Panc1 (cell line): ENCODE results near the gene BPIFA2. TPM values are rescaled to one million over a fixed set of nuclear protein-coding genes. Genes with fewer than 3 reads are reported as not detected.

ENCODE experiments used
- ATAC-seq: fragments of 200-7000 bp; cut with Tn5 transposase; 2 replicates; pipeline ENCODE4 v1.9.1; 2020; ENCODE audit warnings: mild to moderate bottlenecking, moderate library complexity
- Bru-seq: library from RNA; stranded (reverse); fragments of 400-500 nt; gene quantifications from one replicate; lab custom pipeline; 2021; lab: Mats Ljungman, UMichigan
- BruChase-seq, 2 experiments: library from RNA; stranded (reverse); fragments of 400-500 nt; gene quantifications; one replicate each; lab custom pipeline; 2021; lab: Mats Ljungman, UMichigan
- BruUV-seq: library from RNA; stranded (reverse); fragments of 400-500 nt; replicated peaks from 2 replicates; lab custom pipeline; 2021; lab: Mats Ljungman, UMichigan
- CTCF ChIA-PET: fragments of 300-600 bp; sonication (Branson Sonifier 250); formaldehyde crosslinking; loops from one replicate; lab custom pipeline; 2022; ENCODE audit warnings: antibody characterized with exemption; lab: Charles Lee
- POLR2A ChIA-PET: fragments of 300-600 bp; sonication (Branson Sonifier 250); formaldehyde crosslinking; loops from one replicate; lab custom pipeline; 2022; ENCODE audit warnings: antibody characterized with exemption; lab: Charles Lee
- DNase-seq: peaks from one replicate; pipeline ENCODE4 v3.0.0-alpha.2; 2010; ENCODE audit warnings: low read depth, low spot score
- H3K27ac ChIP-seq: 2 replicates; pipeline ENCODE4 v1.5.1; 2011; ENCODE audit warnings: mild to moderate bottlenecking, low read length, inconsistent platforms
- H3K27me3 ChIP-seq: fragments of 200-500 bp; sonication (Bioruptor generic); 2 replicates; pipeline ENCODE4 v1.6.0; 2014; ENCODE audit warnings: low read length, inconsistent platforms; ENCODE audit not compliant: control insufficient read depth, insufficient read depth
- H3K36me3 ChIP-seq: fragments of 200-500 bp; sonication (Bioruptor generic); 2 replicates; pipeline ENCODE4 v1.5.1; 2014; ENCODE audit warnings: inconsistent platforms, mild to moderate bottlenecking, low read length, moderate library complexity; ENCODE audit not compliant: control insufficient read depth, insufficient read depth
- H3K4me1 ChIP-seq: 2 replicates; pipeline ENCODE4 v1.5.1; 2011; ENCODE audit warnings: inconsistent platforms, mild to moderate bottlenecking, low read length, moderate library complexity; ENCODE audit not compliant: control insufficient read depth, insufficient read depth
- H3K4me3 ChIP-seq, 2 experiments: 2 replicates each; pipeline ENCODE4 v1.5.1; 2011 to 2012; ENCODE audit warnings: low read depth in 2 of 2, low read length in 2 of 2, mild to moderate bottlenecking in 2 of 2, inconsistent platforms in 1 of 2, moderate library complexity in 1 of 2
- H3K9me3 ChIP-seq: fragments of 200-500 bp; sonication (Bioruptor generic); 2 replicates; pipeline ENCODE4 v1.5.1; 2014; ENCODE audit warnings: low read depth, mild to moderate bottlenecking, inconsistent platforms, low read length, moderate library complexity; ENCODE audit not compliant: control insufficient read depth, insufficient read depth
- CTCF ChIP-seq: fragments of 450-650 bp; IDR thresholded peaks from 2 replicates; pipeline ENCODE4 v1.5.1; 2017; ENCODE audit warnings: mild to moderate bottlenecking
- POLR2AphosphoS5 ChIP-seq: IDR thresholded peaks from 2 replicates; pipeline ENCODE4 v1.6.1; 2012; ENCODE audit warnings: mild to moderate bottlenecking, low read depth, low read length, moderate library complexity
- REST ChIP-seq, 2 experiments: IDR thresholded peaks; 2 replicates each; pipeline ENCODE4 v1.6.1; 2011 to 2012; ENCODE audit warnings: low read depth in 2 of 2, control low read depth in 1 of 2, low read length in 1 of 2, mild to moderate bottlenecking in 1 of 2, moderate library complexity in 1 of 2; ENCODE audit not compliant: insufficient read depth in 1 of 2
- SIN3A ChIP-seq: IDR thresholded peaks from 2 replicates; pipeline ENCODE4 v1.6.1; 2012; ENCODE audit warnings: low read depth, mild to moderate bottlenecking, low read length, moderate library complexity, borderline replicate concordance; ENCODE audit not compliant: insufficient read depth
- TCF7L2 ChIP-seq: IDR thresholded peaks from 2 replicates; pipeline ENCODE4 v1.6.1; 2011; ENCODE audit warnings: mild to moderate bottlenecking, low read depth, low read length, inconsistent platforms
- in situ Hi-C: cut with HindIII; loops from 2 replicates; pipeline ENCODE4 v1.10.0; 2016; ENCODE audit warnings: low sequenced_read_pairs, low pct_unique_long_range_greater_than_20kb
- intact Hi-C: fragments of 100-400 bp; cut with micrococcal nuclease; formaldehyde crosslinking; loops from one replicate; pipeline ENCODE4 v1.10.0; 2022; ENCODE audit not compliant: unreplicated experiment
- long read RNA-seq: library from polyadenylated mRNA; unstranded; transcript quantifications from one replicate; pipeline ENCODE4 v2.0.0, GENCODE V29; 2021; ENCODE audit not compliant: unreplicated experiment
- polyA plus RNA-seq: library from polyadenylated mRNA; unstranded; fragments of >200 nt; gene quantifications from one replicate; pipeline ENCODE4 v1.2.1, GENCODE V29; 2012; ENCODE audit warnings: missing spikeins; ENCODE audit not compliant: insufficient read length
- total RNA-seq: library from RNA; stranded (reverse); gene quantifications from one replicate; pipeline ENCODE4 v1.2.1, GENCODE V29; 2021; ENCODE audit not compliant: unreplicated experiment

Gene BPIFA2
- not detected for total RNA-seq
- not detected for polyA plus RNA-seq
- not detected for Bru-seq, nascent RNA
- not detected for BruChase-seq, experiment 1, labeled RNA remaining after a 2-hour chase
- not detected for BruChase-seq, experiment 2, labeled RNA remaining after a 6-hour chase
- long read RNA-seq: 0 reads

GRCh38 chr20:33167859-33168258 is at the start of gene BPIFA2:
Gene BPIFA2 (plus strand): TSS chr20:33168159. CDS start chr20:33169146, 987 bp downstream.
- ATAC-seq (no peak), DNase-seq (no peak)
- Histone ChIP-seq H3K27ac (no peak within 1 kb of the TSS), H3K9me3 (no peaks in the 10 kb centered on the region), H3K36me3 (no peaks in the 10 kb centered on the region), H3K4me3 (no peak within 1 kb of the TSS), H3K27me3 (0 out of 2 replicates have a peak, but pooled peaks cover 2% of the 10 kb centered on the region), H3K4me1 (no peaks in the 10 kb centered on the region; the same call in 1 of the 2 replicates)
- CTCF ChIA-PET: no interaction called here
- intact Hi-C loops (no loop called here), in situ Hi-C loops (no loop called here)
- TF ChIP-seq CTCF (no peak), SIN3A (no peak), TCF7L2 (no peak), REST (IDR thresholded peaks at IDR 0.05; ENCODE audit: insufficient read depth in 1 of 2, low read depth in 2 of 2, low read length in 1 of 2) (no peak), POLR2AphosphoS5 (no peak)
- POLR2A ChIA-PET: no interaction called here
- BruUV-seq: no TSS peak

GRCh38 chr20:33119725-33120720 is 47.9 kb upstream of the BPIFA2 start:
- in situ Hi-C loops: no loop called here
- TF ChIP-seq TCF7L2: no peak
- no peak for TF ChIP-seq CTCF
- TF ChIP-seq SIN3A: no peak
- TF ChIP-seq POLR2AphosphoS5: no peak
- POLR2A ChIA-PET: no interaction called here
- Histone ChIP-seq H3K36me3 (no peaks in the 10 kb centered on the region), H3K9me3 (no peaks in the 10 kb centered on the region), H3K4me1 (no peaks in the 10 kb centered on the region), H3K27ac (no peak overlapping the region), H3K4me3 (no peak overlapping the region), H3K27me3 (no peaks in the 10 kb centered on the region)
- no TSS peak for BruUV-seq
- CTCF ChIA-PET: no interaction called here
- ATAC-seq (no peak), DNase-seq (no peak)
- intact Hi-C loops: no loop called here
